Stomach smooth muscle (tissue), 2 donors: ENCODE measurements around the gene KIRREL2.
A peak's percentile ranks its signal among the peaks of the same experiment; 100 is the strongest.

ENCODE experiments used
- H3K27ac ChIP-seq: one replicate; pipeline ENCODE4 v1.7.0; 2013; ENCODE audit warnings: mild to moderate bottlenecking, low read length, inconsistent platforms
- H3K27me3 ChIP-seq, 2 donors: one replicate each; pipeline ENCODE4 v1.7.0; 2013; ENCODE audit warnings: low read length in 2 of 2; ENCODE audit not compliant: insufficient read depth in 2 of 2, control insufficient read depth in 1 of 2
- H3K36me3 ChIP-seq, 2 donors: one replicate each; pipeline ENCODE4 v1.7.0; 2013; ENCODE audit warnings: low read length in 2 of 2; ENCODE audit not compliant: control insufficient read depth in 2 of 2, insufficient read depth in 2 of 2
- H3K4me1 ChIP-seq: one replicate; pipeline ENCODE4 v1.7.0; 2013; ENCODE audit warnings: low read length; ENCODE audit not compliant: control insufficient read depth, insufficient read depth
- H3K4me3 ChIP-seq, 2 donors: one replicate each; pipeline ENCODE4 v1.7.0; 2013; ENCODE audit warnings: low read length in 2 of 2
- H3K9ac ChIP-seq, 2 donors: one replicate each; pipeline ENCODE4 v1.7.0; 2013; ENCODE audit warnings: low read length in 2 of 2, mild to moderate bottlenecking in 1 of 2
- H3K9me3 ChIP-seq, 2 donors: one replicate each; pipeline ENCODE4 v1.7.0; 2013; ENCODE audit warnings: low read length in 2 of 2; ENCODE audit not compliant: control insufficient read depth in 2 of 2
- donor health status: healthy.
- donor health status: Pancreatic carcinoma.

Gene KIRREL2

GRCh38 chr19:35901055-35901644 is 44.4 kb downstream of the KIRREL2 start:
- Histone ChIP-seq H3K27ac (no peak overlapping the region), H3K4me3 (peak overlapping the region in 1 of 2 donors; percentile 85)

GRCh38 chr19:35901854-35902661 is 45.3 kb downstream of the KIRREL2 start, which contains the start of gene HCST:
HCST (plus strand) TSS chr19:35902529; CDS start chr19:35902594, 65 bp downstream.
- Histone ChIP-seq H3K4me3 (peak within 1 kb of the TSS in 1 of 2 donors; percentile 29), H3K4me1 (peaks cover 37% of the 10 kb centered on the region), H3K9ac (no peak within 1 kb of the TSS), H3K27ac (no peak within 1 kb of the TSS), H3K36me3 (peaks cover 0 to 2% of the 10 kb centered on the region in 2 donors), H3K27me3 (no peaks in the 10 kb centered on the region), H3K9me3 (no peaks in the 10 kb centered on the region)

More at GRCh38 chr19:35901055-35901644, 44.4 kb downstream of the KIRREL2 start:
- Histone ChIP-seq H3K36me3 (peaks cover 2% of the 10 kb centered on the region in 2 donors), H3K4me1 (peaks cover 30% of the 10 kb centered on the region), H3K27me3 (no peaks in the 10 kb centered on the region), H3K9me3 (no peaks in the 10 kb centered on the region), H3K9ac (no peak overlapping the region)

DNA sequence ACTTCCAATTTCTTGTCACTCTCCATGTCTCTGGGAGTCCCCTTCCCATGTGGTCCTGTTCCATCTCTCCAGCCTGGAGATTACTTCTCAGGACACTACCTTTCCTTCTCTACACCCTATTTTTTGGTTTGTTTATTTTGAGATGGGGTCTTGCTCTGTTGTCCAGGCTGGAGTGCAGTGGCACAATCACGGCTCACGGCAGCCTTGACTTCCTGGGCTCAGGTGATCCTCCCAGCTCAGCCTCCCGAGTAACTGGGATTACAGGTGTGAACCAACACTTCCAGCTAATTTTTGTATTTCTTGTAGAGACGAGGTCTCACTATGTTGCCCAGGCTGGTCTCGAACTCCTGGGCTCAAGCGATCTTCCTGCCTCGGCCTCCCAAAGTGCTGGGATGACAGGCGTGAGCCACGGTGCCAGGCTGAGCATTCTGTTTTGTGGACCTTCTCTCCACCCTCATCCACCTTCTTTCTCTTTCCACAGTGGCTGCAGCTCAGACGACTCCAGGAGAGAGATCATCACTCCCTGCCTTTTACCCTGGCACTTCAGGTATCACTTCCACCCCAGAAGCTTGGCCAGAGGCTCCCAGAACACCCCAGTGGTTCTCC is 46.3 kb downstream of the KIRREL2 start:
- H3K36me3 ChIP-seq = no peaks in the 10 kb centered on the region
- peak overlapping the region in 1 of 2 donors; percentile 29 for H3K4me3 ChIP-seq
- peaks cover 33% of the 10 kb centered on the region for H3K4me1 ChIP-seq
- no peaks in the 10 kb centered on the region for H3K9me3 ChIP-seq
- no peak overlapping the region for H3K27ac ChIP-seq
- no peaks in the 10 kb centered on the region for H3K27me3 ChIP-seq
- no peak overlapping the region for H3K9ac ChIP-seq

DNA sequence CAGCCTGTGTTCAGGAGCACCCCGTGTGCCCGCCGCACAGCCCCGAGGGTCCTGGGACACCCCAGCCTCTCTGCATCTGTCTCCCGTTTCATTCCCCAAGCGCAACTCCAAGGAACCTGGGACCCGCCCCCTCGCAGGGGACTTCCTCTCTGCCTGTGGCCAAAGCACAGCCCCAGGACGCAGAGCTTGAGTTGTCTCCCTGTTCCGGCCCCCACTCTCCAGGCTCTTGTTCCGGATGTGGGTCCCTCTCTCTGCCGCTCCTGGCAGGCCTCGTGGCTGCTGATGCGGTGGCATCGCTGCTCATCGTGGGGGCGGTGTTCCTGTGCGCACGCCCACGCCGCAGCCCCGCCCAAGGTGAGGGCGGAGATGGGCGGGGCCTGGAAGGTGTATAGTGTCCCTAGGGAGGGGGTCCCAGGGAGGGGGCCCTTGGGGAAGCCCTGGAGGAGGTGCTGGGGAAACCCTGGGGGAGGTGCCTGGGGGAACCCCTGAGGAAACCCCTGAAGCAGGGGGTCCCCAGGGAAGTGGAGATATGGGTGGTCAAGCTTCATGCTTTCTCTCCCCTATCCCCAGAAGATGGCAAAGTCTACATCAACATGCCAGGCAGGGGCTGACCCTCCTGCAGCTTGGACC is 47.0 kb downstream of the KIRREL2 start:
- no peaks in the 10 kb centered on the region for H3K27me3 ChIP-seq
- H3K4me3 ChIP-seq = peak overlapping the region in 1 of 2 donors; percentile 29
- peaks cover 26% of the 10 kb centered on the region for H3K4me1 ChIP-seq
- H3K9me3 ChIP-seq = no peaks in the 10 kb centered on the region
- no peak overlapping the region for H3K9ac ChIP-seq
- H3K27ac ChIP-seq = no peak overlapping the region
- H3K36me3 ChIP-seq = no peaks in the 10 kb centered on the region

GRCh38 chr19:35904311-35905068 is 47.8 kb downstream of the KIRREL2 start:
- no peaks in the 10 kb centered on the region for H3K9me3 ChIP-seq
- H3K27me3 ChIP-seq = no peaks in the 10 kb centered on the region
- peaks cover 20% of the 10 kb centered on the region for H3K4me1 ChIP-seq
- H3K9ac ChIP-seq = no peak overlapping the region
- H3K4me3 ChIP-seq = no peak overlapping the region
- H3K27ac ChIP-seq = peak overlapping the region; percentile 24
- H3K36me3 ChIP-seq = no peaks in the 10 kb centered on the region

GRCh38 chr19:35905178-35905727 is 48.5 kb downstream of the KIRREL2 start:
- H3K27me3 ChIP-seq = no peaks in the 10 kb centered on the region
- no peak overlapping the region for H3K27ac ChIP-seq
- H3K4me3 ChIP-seq = no peak overlapping the region
- no peaks in the 10 kb centered on the region for H3K9me3 ChIP-seq
- no peaks in the 10 kb centered on the region for H3K36me3 ChIP-seq
- H3K9ac ChIP-seq = no peak overlapping the region
- H3K4me1 ChIP-seq = peaks cover 17% of the 10 kb centered on the region

GRCh38 chr19:35907377-35907745 is 50.6 kb downstream of the KIRREL2 start:
- H3K4me1 ChIP-seq = peaks cover 8% of the 10 kb centered on the region
- no peaks in the 10 kb centered on the region for H3K9me3 ChIP-seq
- no peaks in the 10 kb centered on the region for H3K36me3 ChIP-seq
- H3K27me3 ChIP-seq = no peaks in the 10 kb centered on the region
- H3K27ac ChIP-seq = no peak overlapping the region
- no peak overlapping the region for H3K9ac ChIP-seq
- peak overlapping the region in 1 of 2 donors; percentile 40 for H3K4me3 ChIP-seq

DNA sequence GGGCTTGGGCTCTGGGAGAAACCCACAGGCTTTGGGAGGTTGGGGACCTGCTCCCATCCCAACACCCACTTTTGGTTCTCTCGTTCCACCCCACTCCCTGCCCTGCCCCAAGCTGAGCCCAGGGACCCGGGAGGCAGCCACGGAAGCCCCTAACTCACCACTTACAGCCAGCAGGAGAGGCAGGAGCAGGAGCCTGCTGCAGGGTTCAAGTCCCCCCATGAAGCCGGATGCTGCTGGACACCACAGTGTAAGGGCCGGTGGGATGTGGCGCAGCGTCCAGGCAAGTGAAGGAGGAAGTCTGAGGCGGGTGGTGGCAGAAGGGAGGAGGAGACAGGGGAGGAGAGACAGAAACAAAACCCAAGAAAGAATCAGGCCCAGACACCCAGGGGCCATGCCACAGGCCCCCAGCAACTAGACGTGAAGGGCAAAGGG is 51.3 kb downstream of the KIRREL2 start, which contains the start of gene TYROBP:
TSS of gene TYROBP (minus strand) at position 286 of the 432 bp plus-strand sequence. CDS start at position 219, 67 bp downstream.
- H3K27ac ChIP-seq = no peak within 1 kb of the TSS
- peak within 1 kb of the TSS in 1 of 2 donors; percentile 40 for H3K4me3 ChIP-seq
- H3K36me3 ChIP-seq = no peaks in the 10 kb centered on the region
- no peaks in the 10 kb centered on the region for H3K27me3 ChIP-seq
- H3K9me3 ChIP-seq = no peaks in the 10 kb centered on the region
- peaks cover 8% of the 10 kb centered on the region for H3K4me1 ChIP-seq
- no peak within 1 kb of the TSS for H3K9ac ChIP-seq

- Histone ChIP-seq H3K4me3 (no peak overlapping the region), H3K9ac (no peak overlapping the region), H3K9me3 (no peaks in the 10 kb centered on the region), H3K27me3 (no peaks in the 10 kb centered on the region), H3K4me1 (peaks cover 8% of the 10 kb centered on the region), H3K36me3 (no peaks in the 10 kb centered on the region), H3K27ac (no peak overlapping the region)
Observed at GRCh38 chr19:35908973-35909683, 52.4 kb downstream of the KIRREL2 start.
